H1 (cell line): ENCODE data around the gene CPPED1. TPM values are rescaled to one million over a fixed set of nuclear protein-coding genes. Genes with fewer than 3 reads are reported as not detected.

Experiments used
- CTCF ChIA-PET: fragments of 300-600 bp; sonication (Branson Sonifier 250); formaldehyde crosslinking; loops from one replicate; lab custom pipeline; 2021; ENCODE audit not compliant: partially characterized antibody; lab: Charles Lee
- POLR2A ChIA-PET: fragments of 300-600 bp; sonication (Branson Sonifier 250); formaldehyde crosslinking; loops from one replicate; lab custom pipeline; 2021; ENCODE audit warnings: inconsistent platforms; ENCODE audit not compliant: partially characterized antibody; lab: Charles Lee
- DNase-seq, 2 experiments: peaks; one replicate each; pipeline versions ENCODE4 v3.0.0 to v3.0.0-alpha.2; 2010 to 2022; ENCODE audit warnings: low spot score in 2 of 2, low read depth in 1 of 2, mixed read lengths in 1 of 2
- FAIRE-seq: peaks from 2 replicates; lab custom pipeline; 2011; peaks lifted over from hg19 to GRCh38; lab: Jason Lieb, UNC
- H2AFZ ChIP-seq: 2 replicates; pipeline ENCODE4 v1.8.1; 2012; ENCODE audit warnings: low read length, inconsistent platforms
- H2AK5ac ChIP-seq: 2 replicates; pipeline ENCODE4 v1.6.1; 2013; ENCODE audit warnings: low read depth, low read length
- H2BK120ac ChIP-seq: replicated peaks from 2 replicates; pipeline ENCODE3; 2013; ENCODE audit warnings: low read depth, low read length, inconsistent platforms
- H2BK12ac ChIP-seq: 2 replicates; pipeline ENCODE4 v1.6.1; 2013; ENCODE audit warnings: low read depth, low read length
- H2BK15ac ChIP-seq: 2 replicates; pipeline ENCODE4 v1.6.1; 2013; ENCODE audit warnings: low read length
- H2BK20ac ChIP-seq: 2 replicates; pipeline ENCODE4 v1.6.1; 2013; ENCODE audit warnings: low read length
- H2BK5ac ChIP-seq: 2 replicates; pipeline ENCODE4 v1.6.1; 2013; ENCODE audit warnings: low read depth, low read length
- H3K14ac ChIP-seq: 2 replicates; pipeline ENCODE4 v1.6.1; 2013; ENCODE audit warnings: inconsistent platforms; ENCODE audit not compliant: insufficient read length
- H3K18ac ChIP-seq: 2 replicates; pipeline ENCODE4 v1.6.1; 2013; ENCODE audit warnings: low read length; ENCODE audit errors: extremely low read depth
- H3K23ac ChIP-seq: 2 replicates; pipeline ENCODE4 v1.6.1; 2013; ENCODE audit warnings: inconsistent platforms; ENCODE audit not compliant: insufficient read length
- H3K23me2 ChIP-seq: 2 replicates; pipeline ENCODE4 v1.6.1; 2013; ENCODE audit warnings: low read depth, low read length
- H3K27ac ChIP-seq: 2 replicates; pipeline ENCODE4 v1.6.1; 2011; ENCODE audit warnings: low read depth, low read length, inconsistent platforms
- H3K27me3 ChIP-seq, 4 experiments: replicated peaks in 1 of 4; 1 replicate in 1 of 4; 2 replicates in 3 of 4; pipeline versions ENCODE4 v1.6.1 to v1.8.1; 2011 to 2013; ENCODE audit warnings: low read length in 3 of 4, mild to moderate bottlenecking in 3 of 4, inconsistent platforms in 2 of 4, mixed read lengths in 2 of 4, moderate library complexity in 1 of 4; ENCODE audit not compliant: control insufficient read depth in 3 of 4, insufficient read depth in 3 of 4; ENCODE audit errors: extremely low read depth in 1 of 4
- H3K36me3 ChIP-seq, 4 experiments: 2 replicates each; pipeline versions ENCODE4 v1.6.1 to v1.8.1; 2011 to 2013; ENCODE audit warnings: mild to moderate bottlenecking in 4 of 4, low read length in 3 of 4, moderate library complexity in 2 of 4, control low read depth in 1 of 4, inconsistent platforms in 1 of 4; ENCODE audit not compliant: insufficient read depth in 4 of 4, control insufficient read depth in 2 of 4
- H3K4ac ChIP-seq: replicated peaks from 2 replicates; pipeline ENCODE3; 2013; ENCODE audit warnings: low read length, low read depth, mixed read lengths, inconsistent platforms; ENCODE audit not compliant: insufficient read length
- H3K4me1 ChIP-seq, 4 experiments: replicated peaks in 1 of 4; 1 replicate in 1 of 4; 2 replicates in 3 of 4; pipeline versions ENCODE4 v1.6.1 to v1.8.1; 2011 to 2013; ENCODE audit warnings: low read length in 3 of 4, inconsistent platforms in 2 of 4, mixed read lengths in 1 of 4; ENCODE audit not compliant: insufficient read depth in 4 of 4, control insufficient read depth in 3 of 4
- H3K4me2 ChIP-seq, 2 experiments: 2 replicates each; pipeline versions ENCODE4 v1.6.1 to v1.8.1; 2011 to 2013; ENCODE audit warnings: low read depth in 2 of 2, low read length in 2 of 2, control low read depth in 1 of 2, inconsistent platforms in 1 of 2, mild to moderate bottlenecking in 1 of 2; ENCODE audit not compliant: insufficient read depth in 1 of 2
- H3K4me3 ChIP-seq, 4 experiments: fragments of 200-600, 300-600 bp in 1 of 4; sonication (generic), shearing (Covaris generic), sonication (Bioruptor Twin) in 1 of 4; 2 replicates each; pipeline versions ENCODE4 v1.5.1 to v1.8.1; 2011 to 2016; ENCODE audit warnings: low read length in 4 of 4, low read depth in 3 of 4, control low read depth in 2 of 4, inconsistent platforms in 2 of 4, mild to moderate bottlenecking in 2 of 4, mixed read lengths in 1 of 4, moderate library complexity in 1 of 4; ENCODE audit not compliant: insufficient read depth in 2 of 4; ENCODE audit errors: extremely low read depth in 1 of 4
- H3K56ac ChIP-seq: replicated peaks from 2 replicates; pipeline ENCODE3; 2013; ENCODE audit warnings: low read depth, mild to moderate bottlenecking, mixed read lengths, low read length, inconsistent platforms; ENCODE audit not compliant: insufficient read length
- H3K79me1 ChIP-seq: 2 replicates; pipeline ENCODE4 v1.6.1; 2013; ENCODE audit warnings: low read depth, low read length, control low read depth
- H3K79me2 ChIP-seq, 2 experiments: 2 replicates each; pipeline versions ENCODE4 v1.6.1 to v1.8.1; 2012 to 2013; ENCODE audit warnings: low read length in 2 of 2, mild to moderate bottlenecking in 2 of 2, inconsistent platforms in 1 of 2; ENCODE audit not compliant: insufficient read depth in 2 of 2, control insufficient read depth in 1 of 2
- H3K9ac ChIP-seq, 4 experiments: replicated peaks in 1 of 4; 1 replicate in 1 of 4; 2 replicates in 3 of 4; pipeline versions ENCODE4 v1.6.1 to v1.8.1; 2011 to 2013; ENCODE audit warnings: low read depth in 3 of 4, low read length in 3 of 4, control low read depth in 2 of 4, mild to moderate bottlenecking in 2 of 4, moderate library complexity in 2 of 4, inconsistent platforms in 1 of 4; ENCODE audit errors: extremely low read depth in 1 of 4
- H3K9me3 ChIP-seq, 2 experiments: 2 replicates each; pipeline versions ENCODE4 v1.6.1 to v1.8.1; 2012 to 2013; ENCODE audit warnings: mild to moderate bottlenecking in 2 of 2, moderate library complexity in 2 of 2, control low read depth in 1 of 2, inconsistent platforms in 1 of 2, low read depth in 1 of 2, low read length in 1 of 2, mixed read lengths in 1 of 2; ENCODE audit not compliant: insufficient read depth in 2 of 2
- H4K20me1 ChIP-seq, 2 experiments: replicated peaks in 1 of 2; 2 replicates each; pipeline versions ENCODE3 to v1.8.1; 2011 to 2013; ENCODE audit warnings: inconsistent platforms in 2 of 2, low read length in 2 of 2, mild to moderate bottlenecking in 1 of 2; ENCODE audit not compliant: insufficient read depth in 2 of 2, control insufficient read depth in 1 of 2
- H4K5ac ChIP-seq: 2 replicates; pipeline ENCODE4 v1.6.1; 2013; ENCODE audit warnings: low read length, low read depth, mixed read lengths, inconsistent platforms; ENCODE audit not compliant: insufficient read length
- H4K8ac ChIP-seq: 2 replicates; pipeline ENCODE4 v1.8.0; 2013; ENCODE audit warnings: mild to moderate bottlenecking, moderate library complexity, low read length, inconsistent platforms; ENCODE audit not compliant: insufficient read depth; ENCODE audit errors: extremely low read depth
- H4K91ac ChIP-seq: replicated peaks from 2 replicates; pipeline ENCODE3; 2013; ENCODE audit warnings: low read length, mixed read lengths, inconsistent platforms; ENCODE audit not compliant: insufficient read length
- BACH1 ChIP-seq: IDR thresholded peaks from 2 replicates; pipeline ENCODE4 v1.6.1; 2012; ENCODE audit warnings: low read length, improper control_type of control experiment
- BCL11A ChIP-seq, 2 experiments: IDR thresholded peaks; one replicate each; pipeline ENCODE4 v1.6.1; 2011; ENCODE audit warnings: low read depth in 2 of 2, low read length in 2 of 2, mild to moderate bottlenecking in 2 of 2
- BRCA1 ChIP-seq: IDR thresholded peaks from 2 replicates; pipeline ENCODE4 v1.6.1; 2012; ENCODE audit warnings: low read depth, low read length, improper control_type of control experiment
- CHD2 ChIP-seq: IDR thresholded peaks from 2 replicates; pipeline ENCODE4 v1.6.1; 2012; ENCODE audit warnings: low read length, improper control_type of control experiment
- JUN ChIP-seq: IDR thresholded peaks from 2 replicates; pipeline ENCODE4 v1.6.1; 2011; ENCODE audit warnings: low read depth, mild to moderate bottlenecking, improper control_type of control experiment, low read length
- KDM4A ChIP-seq: IDR thresholded peaks from one replicate; pipeline ENCODE4 v1.7.1; 2012; ENCODE audit warnings: low read depth, mild to moderate bottlenecking, moderate library complexity, low read length, inconsistent platforms; ENCODE audit not compliant: severe bottlenecking
- POLR2A ChIP-seq, 2 experiments: IDR thresholded peaks; 1 replicate in 1 of 2; 2 replicates in 1 of 2; pipeline ENCODE4 v1.6.1; 2011; ENCODE audit warnings: low read depth in 2 of 2, low read length in 2 of 2, mild to moderate bottlenecking in 2 of 2; ENCODE audit errors: control extremely low read depth in 1 of 2
- POU5F1 ChIP-seq: IDR thresholded peaks from 2 replicates; pipeline ENCODE4 v1.6.1; 2011; ENCODE audit warnings: low read depth, mild to moderate bottlenecking, low read length, moderate library complexity
- SAP30 ChIP-seq: fragments of 300-600 bp; sonication (generic); IDR thresholded peaks from 2 replicates; pipeline ENCODE4 v1.7.1; 2012; ENCODE audit warnings: low read length, moderate library complexity, mild to moderate bottlenecking, inconsistent platforms; ENCODE audit not compliant: insufficient read depth, insufficient replicate concordance
- SIN3A ChIP-seq, 2 experiments: IDR thresholded peaks in 1 of 2; conservative IDR thresholded peaks in 1 of 2; 2 replicates each; pipeline ENCODE4 v1.6.1; 2011 to 2012; ENCODE audit warnings: low read length in 2 of 2, improper control_type of control experiment in 1 of 2, low read depth in 1 of 2, mild to moderate bottlenecking in 1 of 2
- SIRT6 ChIP-seq: IDR thresholded peaks from one replicate; pipeline ENCODE4 v1.7.1; 2012; ENCODE audit warnings: low read length, inconsistent platforms
- SP1 ChIP-seq: IDR thresholded peaks from 2 replicates; pipeline ENCODE4 v1.6.1; 2011; ENCODE audit warnings: low read depth, low read length
- SP4 ChIP-seq: IDR thresholded peaks from 2 replicates; pipeline ENCODE4 v1.6.1; 2012; ENCODE audit warnings: low read length, inconsistent platforms
- SRF ChIP-seq: IDR thresholded peaks from 2 replicates; pipeline ENCODE4 v1.6.1; 2011; ENCODE audit warnings: mild to moderate bottlenecking, low read depth, low read length, moderate library complexity
- TAF1 ChIP-seq: IDR thresholded peaks from 2 replicates; pipeline ENCODE4 v1.6.1; 2011; ENCODE audit warnings: mild to moderate bottlenecking, low read depth, low read length
- TAF7 ChIP-seq: optimal IDR thresholded peaks from 2 replicates; pipeline ENCODE3; 2011; ENCODE audit warnings: low read depth, mild to moderate bottlenecking, inconsistent platforms, low read length, moderate library complexity, borderline replicate concordance
- ZNF274 ChIP-seq: IDR thresholded peaks from 2 replicates; pipeline ENCODE4 v1.7.0; 2012; ENCODE audit warnings: low read length, borderline replicate concordance; ENCODE audit errors: extremely low read depth
- WGBS, 2 experiments: shearing (Covaris generic) in 1 of 2; methylation state at CpG; one replicate each; pipeline versions ENCODE4 v1.1.6 to v1.1.7; 2013 to 2015; ENCODE audit warnings: low lambda C conversion rate in 2 of 2, mixed read lengths in 2 of 2, inconsistent platforms in 1 of 2, low coverage in 1 of 2, missing lambda C conversion rate in 1 of 2; ENCODE audit not compliant: insufficient replicate concordance in 2 of 2, insufficient coverage in 1 of 2, insufficient read length in 1 of 2; ENCODE audit errors: extremely low coverage in 1 of 2, missing lambda C conversion rate in 1 of 2; 5-methylcytosine and 5-hydroxymethylcytosine counted together
- polyA plus RNA-seq, 7 experiments: library from polyadenylated mRNA; depleted of rRNA in 3 of 7; stranded (reverse) in 5 of 7; unstranded in 2 of 7; fragments of >200 nt in 5 of 7; fragments of 200-250 nt in 2 of 7; gene quantifications; 1 replicate in 5 of 7; 2 replicates in 1 of 7; 4 replicates in 1 of 7; pipeline versions ENCODE4 v1.2.1 to v1.2.3, GENCODE V29; 2011 to 2013; ENCODE audit warnings: missing spikeins in 2 of 7, mixed read lengths in 2 of 7
- total RNA-seq: library from RNA; stranded (reverse); fragmentation: NEBNext Ultra II Directional; extraction: Animal tissue kit (Norgen Biotek cat#: 25700); gene quantifications from 2 replicates; pipeline ENCODE4 v1.2.1, GENCODE V29; 2021

The CPPED1 gene
- total and polyA plus RNA-seq, 2 of the 8 experiments (the other 6 are each of a cell fraction or from before 2014, with no cell fraction given): 3.5 to 11.2 TPM

- H3K9ac ChIP-seq: no peak overlapping the region
- H4K20me1 ChIP-seq: no peaks in the 10 kb centered on the region
- no peak overlapping the region for H2BK120ac ChIP-seq
- H4K91ac ChIP-seq: no peak overlapping the region
- H2AFZ ChIP-seq: no peak overlapping the region
- H3K4ac ChIP-seq: no peak overlapping the region
- H2BK15ac ChIP-seq: no peak overlapping the region
- H3K23me2 ChIP-seq: no peaks in the 10 kb centered on the region
- no peak overlapping the region for H2BK20ac ChIP-seq
- no peak overlapping the region for H4K5ac ChIP-seq
- no peaks in the 10 kb centered on the region for H3K27me3 ChIP-seq
- POLR2A ChIA-PET: no interaction called here
- H3K4me2 ChIP-seq: no peak overlapping the region
- no peaks in the 10 kb centered on the region for H3K9me3 ChIP-seq
- 89% methylated on average over 3 of the region's 3 CpGs; no CpG with 5 or more reads in 1 of the 2 experiments for WGBS, 2 experiments
- CTCF ChIA-PET: interaction anchor here (0.7 kb wide), 1 partner anchor 8 kb away, joined by 3 read pairs; no protein-coding TSS in a partner anchor
- no peak overlapping the region for H3K56ac ChIP-seq
- no peak overlapping the region for H3K27ac ChIP-seq
- no peaks in the 10 kb centered on the region for H3K79me1 ChIP-seq
- H3K4me3 ChIP-seq: no peak overlapping the region
- DNase-seq: no peak
- no peak overlapping the region for H2BK5ac ChIP-seq
- H3K4me1 ChIP-seq: no peaks in the 10 kb centered on the region
- no peak overlapping the region for H2AK5ac ChIP-seq
- H3K18ac ChIP-seq: no peak overlapping the region
- no peaks in the 10 kb centered on the region for H3K79me2 ChIP-seq
- no peak overlapping the region for H2BK12ac ChIP-seq
- no peaks in the 10 kb centered on the region for H3K36me3 ChIP-seq
- H3K14ac ChIP-seq: no peak overlapping the region
- FAIRE-seq: no peak
- no peak overlapping the region for H4K8ac ChIP-seq
- H3K23ac ChIP-seq: no peak overlapping the region
- TF ChIP-seq TAF7 (no peak), SIN3A (conservative IDR thresholded peaks at IDR 0.05 in 1 of 2, IDR thresholded peaks at IDR 0.05 in 1 of 2; ENCODE audit: low read depth in 1 of 2, low read length in 2 of 2) (no peak), POU5F1 (no peak), BACH1 (no peak), CHD2 (no peak), BCL11A (IDR thresholded peaks at IDR 0.05; ENCODE audit: low read depth in 2 of 2, low read length in 2 of 2) (no peak), ZNF274 (no peak), BRCA1 (no peak), SIRT6 (no peak), TAF1 (no peak), KDM4A (no peak), SAP30 (no peak), SRF (no peak), SP4 (no peak), SP1 (no peak), JUN (no peak), POLR2A (IDR thresholded peaks at IDR 0.05; ENCODE audit: control extremely low read depth in 1 of 2, low read depth in 2 of 2, low read length in 2 of 2) (no peak)
These were observed 11.7 kb upstream of the CPPED1 start for GRCh38 chr16:12815361-12815760.
